GM19397 (cell line): Measurements from ENCODE around the gene SLC5A10.
"Not testable (repeated sequence)": the region's sequence is repeated elsewhere in the genome, so short reads cannot be mapped to it uniquely, and the experiment has no call there.

Source experiments
- ATAC-seq: cut with Tn5 transposase; IDR thresholded peaks from one replicate; pipeline ENCODE4 v1.9.1; 2021; ENCODE audit warnings: mild to moderate bottlenecking, moderate library complexity; ENCODE audit not compliant: unreplicated experiment

SLC5A10 gene

DNA sequence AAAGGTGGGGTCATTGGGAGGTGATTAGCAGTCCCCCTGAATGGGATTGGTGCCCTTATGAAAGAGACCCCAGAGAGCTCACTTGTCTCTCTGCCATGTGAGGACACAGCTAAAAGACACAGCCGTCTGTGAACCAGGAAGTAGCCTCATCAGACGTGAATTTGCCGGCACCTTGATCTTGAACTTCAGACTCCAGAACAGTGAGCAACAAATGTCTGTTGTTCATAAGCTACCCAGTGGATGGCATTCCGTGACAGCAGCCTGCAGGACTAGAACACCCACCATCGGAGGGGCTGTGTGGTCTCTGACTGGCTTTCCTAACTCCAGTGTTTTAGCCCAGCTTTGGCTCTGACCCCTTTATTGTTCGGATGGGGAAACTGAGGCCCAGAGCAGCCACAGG is 85.6 kb downstream of the SLC5A10 start:
- ATAC-seq, result not testable (repeated sequence)

DNA sequence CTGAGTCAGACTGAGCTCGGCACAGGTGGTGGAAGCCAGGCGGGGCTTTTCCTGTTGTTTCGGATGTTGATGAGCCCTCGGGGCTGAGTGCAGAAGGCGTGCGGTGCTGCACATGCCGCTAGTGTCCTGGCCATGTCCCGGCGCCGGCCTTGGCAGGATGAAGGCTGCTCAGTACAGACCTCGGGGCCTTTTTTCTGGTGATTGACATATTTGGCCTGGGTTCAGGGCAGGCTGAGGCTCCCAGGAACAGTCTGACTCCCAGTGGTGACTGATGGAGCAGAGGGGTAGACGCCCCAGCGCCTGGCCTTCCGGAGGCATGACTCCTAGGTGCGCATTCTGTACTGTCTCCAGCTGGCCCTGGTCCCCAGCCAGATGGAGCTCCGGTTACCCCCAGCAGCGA is 86.0 kb downstream of the SLC5A10 start:
- ATAC-seq, result not testable (repeated sequence)

DNA sequence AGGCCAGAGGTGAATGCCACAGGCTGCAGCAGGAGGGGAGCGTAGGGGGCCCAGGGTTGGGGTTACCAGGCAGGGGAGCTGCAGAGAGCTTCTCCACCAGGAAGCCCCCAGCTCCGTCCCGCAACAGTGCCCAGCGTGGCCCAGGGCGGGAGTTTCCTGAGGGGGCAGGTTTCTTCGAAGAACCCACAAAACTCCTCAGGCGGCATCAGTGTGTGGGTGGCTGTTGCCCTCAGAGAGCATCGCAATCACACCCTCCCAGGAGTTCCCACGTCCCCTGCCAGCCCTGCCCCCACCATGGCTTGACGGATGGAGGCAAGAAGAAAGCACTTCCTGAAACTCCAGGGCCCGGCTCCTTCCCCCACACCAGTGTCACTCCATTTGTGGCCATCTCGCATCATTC is 86.8 kb downstream of the SLC5A10 start:
- ATAC-seq, result not testable (repeated sequence)

DNA sequence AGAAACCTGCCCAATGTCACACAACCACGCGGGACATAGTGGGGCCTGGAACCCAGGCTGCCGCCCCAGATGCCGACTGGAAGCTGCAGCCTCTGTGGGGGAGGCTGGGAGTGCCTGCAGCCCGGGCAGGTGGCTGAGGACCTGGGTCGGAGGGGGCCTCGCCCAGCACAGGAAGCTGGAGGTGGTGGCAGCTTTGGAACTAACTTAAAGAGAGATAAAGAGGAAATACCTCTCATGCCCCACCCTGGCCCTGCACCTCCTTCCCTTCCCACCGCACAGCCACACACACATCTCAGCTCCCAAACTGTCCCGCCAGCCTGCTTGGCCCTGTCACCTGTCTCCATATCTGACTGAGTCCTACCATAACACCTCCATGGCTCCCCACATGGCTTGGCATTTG is 88.4 kb downstream of the SLC5A10 start:
- ATAC-seq, result not testable (repeated sequence)

DNA sequence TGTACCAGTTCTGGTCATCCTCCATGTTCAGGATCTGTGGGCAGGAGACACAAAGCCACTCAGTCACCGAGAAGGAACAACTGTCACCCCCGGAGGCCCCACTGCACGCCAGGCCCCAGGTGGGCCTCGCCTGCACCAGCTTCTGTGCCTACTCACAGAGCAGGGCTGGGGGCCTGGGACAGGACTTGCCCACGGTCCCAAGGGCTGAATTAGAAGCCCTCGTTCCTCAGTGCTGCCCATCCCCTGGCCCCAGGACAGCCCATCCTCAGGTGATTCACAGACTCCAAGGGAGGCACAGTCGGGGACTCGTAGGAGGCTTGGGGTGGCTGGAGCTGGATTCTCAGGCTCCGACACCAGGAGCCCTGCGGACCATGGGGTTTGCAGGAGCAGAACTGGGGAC is 89.9 kb downstream of the SLC5A10 start:
- ATAC-seq, result not testable (repeated sequence)

DNA sequence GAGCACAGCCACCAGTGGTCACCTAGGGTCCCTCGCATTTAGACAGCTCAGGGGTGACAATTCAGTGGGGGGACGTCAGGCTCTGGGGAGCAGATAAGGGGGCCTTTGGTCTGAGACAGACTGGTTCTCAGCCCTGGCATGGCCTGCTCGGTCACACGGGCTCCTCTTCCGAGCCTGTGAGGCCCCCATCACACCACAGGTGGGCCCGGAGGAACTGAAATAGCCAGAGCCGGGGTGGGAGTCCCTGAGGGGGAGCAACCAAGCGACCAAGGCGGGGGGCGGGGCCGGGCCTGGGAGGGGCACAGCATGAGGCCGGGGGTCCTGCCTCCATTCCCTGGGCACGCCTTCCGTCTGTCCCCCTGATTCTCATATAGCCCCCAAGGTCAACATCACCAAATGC is 90.4 kb downstream of the SLC5A10 start:
- ATAC-seq, result not testable (repeated sequence)

DNA sequence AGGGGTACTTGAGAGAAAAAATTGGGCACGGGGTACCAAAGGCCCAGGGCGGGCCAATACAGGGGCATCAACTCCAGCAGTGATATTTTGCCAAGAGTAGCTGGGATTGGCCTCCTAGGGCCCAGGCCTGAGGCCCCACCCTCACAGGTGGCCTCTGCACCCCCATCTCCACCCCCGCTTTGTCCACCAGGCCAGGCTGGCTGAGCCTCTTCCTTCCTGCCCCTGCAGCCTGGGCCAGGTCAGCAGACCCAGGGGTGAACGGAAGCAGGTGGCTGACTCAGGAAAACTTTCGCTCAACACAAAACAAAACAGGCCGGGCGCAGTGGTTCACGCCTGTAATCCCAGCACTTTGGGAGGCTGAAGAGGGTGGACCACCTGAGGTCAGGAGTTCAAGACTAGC is 91.1 kb downstream of the SLC5A10 start:
- not testable (repeated sequence) for ATAC-seq

DNA sequence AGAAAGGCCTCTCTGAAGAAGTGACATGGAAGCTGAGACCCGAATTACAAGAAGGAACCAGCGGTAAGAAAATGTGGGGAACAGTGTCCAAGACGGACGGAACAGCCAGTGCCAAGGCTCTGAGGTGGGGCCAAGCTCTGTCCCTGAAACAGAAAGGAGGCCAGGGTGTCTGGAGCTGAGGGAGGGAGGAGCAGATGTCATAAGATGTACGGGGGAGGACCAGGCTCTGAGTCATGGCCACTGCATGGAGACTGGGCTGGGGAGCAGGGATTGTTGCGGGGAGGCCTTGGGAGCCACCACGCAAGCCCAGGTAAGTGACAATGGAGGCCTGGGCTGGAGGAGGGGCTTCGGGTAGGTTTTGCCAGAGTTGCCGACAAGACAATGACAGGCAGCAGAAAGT is 92.7 kb downstream of the SLC5A10 start:
- ATAC-seq, result not testable (repeated sequence)

DNA sequence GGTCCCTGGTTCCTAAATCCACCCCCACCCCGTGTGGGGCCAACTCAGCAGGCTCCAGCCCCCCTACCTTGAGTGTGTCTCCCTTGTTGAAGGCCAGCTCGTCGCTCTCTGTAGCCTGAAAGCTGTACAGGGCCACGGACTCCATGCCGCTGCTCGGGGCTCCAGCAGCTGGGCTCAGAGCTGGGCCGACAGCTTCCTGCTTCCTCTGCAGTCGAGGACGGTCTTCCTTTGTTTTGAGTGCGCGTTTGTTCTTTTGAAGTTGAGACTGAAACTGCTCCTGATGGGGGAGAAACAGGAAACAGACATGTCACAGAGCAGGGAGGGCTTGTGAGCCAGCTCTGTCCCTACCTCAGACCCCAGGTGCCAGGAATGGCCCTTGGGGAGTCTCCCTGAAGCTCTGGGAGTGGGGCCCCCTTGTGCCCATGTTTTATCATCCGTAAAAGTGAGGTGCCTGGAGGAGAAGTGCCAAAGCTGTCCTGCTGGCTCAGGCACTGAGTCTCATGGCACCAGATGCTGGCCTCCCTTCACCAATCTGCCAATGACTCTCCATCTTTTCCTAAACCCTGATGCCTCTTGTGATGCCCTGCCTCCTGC is 94.9 kb downstream of the SLC5A10 start, which contains the start of gene GRAP:
Gene GRAP, minus strand, starts transcription at position 176 of the 594 bp plus-strand sequence. Its CDS starts 31 bp downstream, at position 145.
- ATAC-seq, result not testable (repeated sequence)

DNA sequence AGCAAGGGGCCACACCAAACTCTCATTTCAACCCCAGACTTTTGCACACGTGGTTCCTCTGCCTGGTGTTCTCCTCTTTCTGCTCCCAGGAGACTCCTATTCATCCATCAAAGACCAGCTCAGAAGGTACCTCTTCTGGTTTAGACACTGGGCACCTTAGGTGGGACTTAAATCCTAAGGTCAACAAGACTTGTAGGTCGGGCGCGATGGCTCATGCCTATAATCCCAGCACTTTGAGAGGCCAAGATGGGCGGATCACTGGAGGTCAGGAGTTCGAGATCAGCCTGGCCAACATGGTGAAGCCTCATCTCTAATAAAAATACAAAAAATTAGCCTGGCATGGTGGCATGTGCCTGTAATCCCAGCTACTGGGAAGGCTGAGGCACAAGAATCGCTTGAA is 95.5 kb downstream of the SLC5A10 start:
- ATAC-seq, result not testable (repeated sequence)

DNA sequence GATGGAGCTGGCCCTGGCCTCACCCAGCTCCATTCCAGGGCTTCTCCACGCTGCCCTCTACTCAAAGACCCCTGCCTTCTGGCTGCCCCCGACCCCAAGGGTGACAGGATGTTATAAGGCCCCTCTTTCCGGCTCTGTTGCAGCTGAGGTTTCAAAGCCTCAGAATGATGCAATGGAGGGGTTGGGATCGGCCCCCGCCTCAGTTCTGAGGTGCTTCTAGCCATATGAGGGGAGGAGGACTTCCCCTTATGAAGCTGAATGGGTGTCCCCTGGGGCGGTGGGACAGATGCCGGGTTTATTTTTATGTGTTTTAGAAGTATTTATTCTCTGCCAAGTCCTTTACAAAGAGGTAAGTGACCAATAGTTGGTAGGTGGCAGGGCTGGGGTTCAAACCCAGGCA is 96.9 kb downstream of the SLC5A10 start:
- not testable (repeated sequence) for ATAC-seq

DNA sequence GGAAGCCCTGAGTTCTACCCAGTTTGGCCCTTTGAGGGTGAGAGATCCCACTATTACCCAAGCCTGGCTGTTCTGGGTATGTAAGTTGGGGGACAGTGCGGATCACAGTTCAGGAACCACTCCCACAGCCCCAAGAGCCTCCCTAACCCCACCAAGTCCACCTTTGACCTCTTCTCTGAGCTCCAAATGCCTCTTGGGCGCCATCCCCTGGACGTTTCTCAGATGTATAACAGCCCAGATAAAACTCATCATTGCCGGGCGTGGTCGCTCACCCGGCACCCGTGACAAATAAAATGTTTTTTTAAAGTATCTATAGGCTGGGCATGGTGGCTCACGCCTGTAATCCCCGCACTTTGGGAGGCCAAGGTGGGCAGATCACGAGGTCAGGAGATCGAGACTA is 103.5 kb downstream of the SLC5A10 start:
- not testable (repeated sequence) for ATAC-seq

DNA sequence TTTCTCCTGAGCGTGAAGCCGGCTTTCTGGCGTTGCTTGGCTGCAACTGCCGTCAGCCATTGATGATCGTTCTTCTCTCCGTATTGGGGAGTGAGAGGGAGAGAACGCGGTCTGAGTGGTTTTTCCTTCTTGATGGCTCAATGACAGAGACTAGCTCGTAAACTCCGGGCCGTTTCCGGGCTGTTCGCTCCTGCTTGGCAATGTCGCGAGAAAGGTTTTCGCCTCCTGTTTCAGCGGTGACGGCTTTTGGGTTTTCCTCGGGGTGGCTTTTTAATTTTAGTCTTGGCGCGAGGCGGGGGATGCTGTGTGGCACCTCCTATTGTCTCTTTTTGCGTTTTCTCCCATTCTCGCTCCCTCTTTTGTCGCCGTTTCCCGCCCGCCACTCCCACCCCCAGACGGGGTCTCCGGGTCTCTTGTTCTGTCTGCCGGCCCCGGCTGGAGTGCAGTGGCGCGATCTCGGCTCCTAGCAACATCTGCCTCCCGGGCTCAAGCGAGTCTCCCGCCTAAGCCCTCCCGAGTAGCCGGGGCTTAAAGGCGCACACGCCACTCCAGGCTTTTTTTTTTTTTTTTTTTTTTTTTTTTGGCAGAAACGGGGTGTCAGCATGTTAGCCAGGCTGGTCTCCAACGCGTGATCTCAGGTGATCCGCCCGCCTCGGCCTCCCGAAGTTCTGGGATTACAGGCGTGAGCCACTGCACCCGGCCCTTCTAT is 110.2 kb downstream of the SLC5A10 start:
- ATAC-seq, result peak; percentile 44

DNA sequence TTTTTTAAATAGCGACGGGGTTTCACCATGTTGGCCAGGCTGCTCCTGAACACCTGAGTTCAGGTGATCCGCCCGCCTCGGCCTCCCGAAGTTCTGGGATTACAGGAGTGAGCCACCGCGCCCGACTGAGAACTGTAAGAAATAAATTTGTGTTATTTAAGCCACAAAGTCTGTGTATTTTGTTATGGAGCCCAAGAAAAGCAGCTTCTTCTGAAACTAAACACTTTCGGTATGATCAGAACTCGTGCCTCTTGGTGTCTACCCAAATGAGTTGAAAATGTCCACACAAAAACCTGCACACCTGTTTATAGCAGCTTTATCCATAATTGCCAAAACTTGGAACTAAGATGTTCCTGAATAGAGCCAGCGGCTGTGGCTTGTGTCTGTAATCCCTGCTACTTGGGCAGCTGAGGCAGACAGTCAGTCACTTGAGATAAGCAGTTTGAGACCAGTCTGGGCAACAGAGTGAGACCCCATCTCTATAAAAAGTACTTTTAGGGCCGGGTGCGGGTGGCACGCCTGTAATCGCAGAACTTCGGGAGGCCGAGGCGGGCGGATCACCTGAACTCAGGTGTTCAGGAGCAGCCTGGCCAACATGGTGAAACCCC is 110.9 kb downstream of the SLC5A10 start:
- ATAC-seq, result peak; percentile 64

DNA sequence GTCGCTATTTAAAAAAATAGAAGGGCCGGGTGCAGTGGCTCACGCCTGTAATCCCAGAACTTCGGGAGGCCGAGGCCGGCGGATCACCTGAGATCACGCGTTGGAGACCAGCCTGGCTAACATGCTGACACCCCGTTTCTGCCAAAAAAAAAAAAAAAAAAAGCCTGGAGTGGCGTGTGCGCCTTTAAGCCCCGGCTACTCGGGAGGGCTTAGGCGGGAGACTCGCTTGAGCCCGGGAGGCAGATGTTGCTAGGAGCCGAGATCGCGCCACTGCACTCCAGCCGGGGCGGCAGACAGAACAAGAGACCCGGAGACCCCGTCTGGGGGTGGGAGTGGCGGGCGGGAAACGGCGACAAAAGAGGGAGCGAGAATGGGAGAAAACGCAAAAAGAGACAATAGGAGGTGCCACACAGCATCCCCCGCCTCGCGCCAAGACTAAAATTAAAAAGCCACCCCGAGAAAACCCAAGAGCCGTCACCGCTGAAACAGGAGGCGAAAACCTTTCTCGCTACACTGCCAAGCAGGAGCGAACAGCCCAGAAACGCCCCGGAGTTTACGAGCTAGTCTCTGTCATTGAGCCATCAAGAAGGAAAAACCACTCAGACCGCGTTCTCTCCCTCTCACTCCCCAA is 111.5 kb downstream of the SLC5A10 start:
- not testable (repeated sequence) for ATAC-seq

DNA sequence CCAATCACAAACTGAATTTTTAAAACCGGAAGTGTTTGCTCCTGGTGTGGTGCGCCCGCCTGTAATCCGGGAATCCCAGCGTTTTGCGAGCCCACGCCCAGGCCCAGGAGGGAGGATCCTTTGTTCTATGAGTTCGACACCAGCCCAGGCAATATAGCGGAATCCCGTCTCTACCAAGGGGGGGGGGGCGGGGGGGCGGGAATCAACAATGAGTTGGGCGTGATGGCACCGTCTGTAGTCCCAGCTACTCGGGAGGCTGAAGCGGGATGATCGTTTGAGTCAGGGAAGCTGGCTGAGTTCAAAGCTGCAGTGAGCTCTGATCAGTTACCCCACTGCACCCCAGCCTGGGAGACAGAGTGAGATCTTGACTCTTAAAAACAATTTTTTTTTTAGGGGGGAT is 112.4 kb downstream of the SLC5A10 start:
- not testable (repeated sequence) for ATAC-seq

DNA sequence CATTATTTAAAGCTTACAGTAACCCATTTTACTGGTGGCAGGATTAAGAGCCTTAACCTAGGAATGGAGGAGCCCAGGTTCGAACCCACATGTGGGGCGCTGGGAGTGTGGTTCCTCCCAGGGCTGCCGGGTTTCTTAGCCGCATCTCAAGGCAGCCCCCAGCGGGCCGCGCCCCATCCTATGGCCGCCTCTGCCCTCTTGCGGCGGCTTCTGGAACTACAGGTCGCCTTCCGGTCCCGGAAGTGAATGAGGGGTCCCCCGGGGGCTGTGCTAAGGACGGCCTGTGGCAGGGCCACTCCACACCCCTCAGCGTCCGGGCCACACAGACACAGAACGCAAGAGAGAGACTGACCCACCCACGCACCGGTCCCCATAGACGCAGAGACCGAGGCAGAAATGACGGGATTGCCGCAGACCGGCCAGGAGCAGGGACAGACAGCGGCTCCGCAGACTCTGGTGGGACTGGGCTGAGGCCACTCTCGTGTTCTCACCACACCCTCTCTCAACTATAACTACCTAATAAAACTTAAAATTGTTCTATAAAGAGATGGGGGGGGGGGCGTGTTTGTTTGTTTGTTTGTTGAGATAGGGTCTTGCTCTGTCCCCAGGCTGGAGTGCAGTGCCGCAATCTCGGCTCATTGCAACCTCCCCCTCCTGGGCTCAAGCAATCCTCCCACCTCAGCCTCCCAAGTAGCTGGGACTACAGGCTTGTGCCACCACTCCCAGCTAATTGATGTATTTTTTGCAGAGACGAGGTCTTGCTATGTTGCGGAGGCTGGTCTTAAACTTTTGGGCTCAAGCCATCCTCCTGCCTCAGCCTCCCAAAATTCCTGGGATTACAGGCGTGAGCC is 118.6 kb downstream of the SLC5A10 start:
- peak; percentile 94 for ATAC-seq
